HFFc6 (cell line): Measurements from ENCODE around the gene MUC22. TPM values are rescaled to one million over a fixed set of nuclear protein-coding genes. Genes with fewer than 3 reads are reported as not detected.

Source experiments
- DNase-seq: peaks from one replicate; pipeline ENCODE4 v3.0.0-alpha.2; 2018
- H3K27ac Mint-ChIP-seq: 2 replicates; pipeline ENCODE4 v1.8.0; 2020; ENCODE audit warnings: mild to moderate bottlenecking, mixed read lengths
- H3K27me3 Mint-ChIP-seq: 2 replicates; pipeline ENCODE4 v1.8.0; 2021; ENCODE audit warnings: mild to moderate bottlenecking, moderate library complexity, mixed read lengths; ENCODE audit not compliant: insufficient read depth
- H3K36me3 Mint-ChIP-seq: 2 replicates; pipeline ENCODE4 v1.8.0; 2021; ENCODE audit warnings: low read depth, mixed read lengths
- H3K4me1 Mint-ChIP-seq: 2 replicates; pipeline ENCODE4 v1.8.0; 2020; ENCODE audit warnings: low read depth, mixed read lengths
- H3K4me3 Mint-ChIP-seq: 2 replicates; pipeline ENCODE4 v1.8.0; 2020; ENCODE audit warnings: mild to moderate bottlenecking, moderate library complexity, mixed read lengths
- H3K9me3 Mint-ChIP-seq: 2 replicates; pipeline ENCODE4 v1.8.0; 2020; ENCODE audit warnings: mild to moderate bottlenecking, mixed read lengths
- total RNA-seq, 6 experiments: library from RNA; stranded (reverse); fragmentation: NEBNext Ultra II Directional; extraction: Animal tissue kit (Norgen Biotek cat#: 25700); gene quantifications; 2 replicates in 1 of 6; 3 replicates in 5 of 6; pipeline ENCODE4 v1.2.3, GENCODE V29; 2021
- TF ChIP-seq, protein P1 (sequence below): fragments of 200-600 bp; sonication (generic); IDR thresholded peaks from 2 replicates; pipeline ENCODE4 v1.5.0; 2021; ENCODE audit warnings: antibody characterized with exemption, mild to moderate bottlenecking

MUC22 gene
- total RNA-seq, 6 experiments from 2014 or later, result not detected

DNA sequence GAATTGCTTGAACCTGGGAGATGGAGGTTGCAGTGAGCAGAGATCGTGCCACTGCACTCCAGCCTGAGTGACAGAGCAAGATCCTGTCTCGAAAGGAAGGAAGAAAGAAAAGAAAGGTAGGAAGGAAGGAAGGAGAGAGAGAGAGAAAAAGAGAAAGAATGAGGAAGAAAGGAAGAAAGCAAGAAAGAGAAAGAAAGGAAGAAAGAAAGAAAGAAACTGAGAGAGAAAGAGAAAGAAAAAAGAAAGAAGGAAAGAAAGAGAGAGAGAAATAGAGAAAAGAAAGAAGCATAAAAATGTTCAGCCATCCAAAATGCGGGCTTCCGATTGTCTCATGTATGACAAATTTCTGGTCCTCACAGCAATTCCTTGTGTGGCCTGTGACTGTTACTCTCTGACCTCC, 22.8 kb downstream of the MUC22 start:
- TF ChIP-seq, protein P1, sequence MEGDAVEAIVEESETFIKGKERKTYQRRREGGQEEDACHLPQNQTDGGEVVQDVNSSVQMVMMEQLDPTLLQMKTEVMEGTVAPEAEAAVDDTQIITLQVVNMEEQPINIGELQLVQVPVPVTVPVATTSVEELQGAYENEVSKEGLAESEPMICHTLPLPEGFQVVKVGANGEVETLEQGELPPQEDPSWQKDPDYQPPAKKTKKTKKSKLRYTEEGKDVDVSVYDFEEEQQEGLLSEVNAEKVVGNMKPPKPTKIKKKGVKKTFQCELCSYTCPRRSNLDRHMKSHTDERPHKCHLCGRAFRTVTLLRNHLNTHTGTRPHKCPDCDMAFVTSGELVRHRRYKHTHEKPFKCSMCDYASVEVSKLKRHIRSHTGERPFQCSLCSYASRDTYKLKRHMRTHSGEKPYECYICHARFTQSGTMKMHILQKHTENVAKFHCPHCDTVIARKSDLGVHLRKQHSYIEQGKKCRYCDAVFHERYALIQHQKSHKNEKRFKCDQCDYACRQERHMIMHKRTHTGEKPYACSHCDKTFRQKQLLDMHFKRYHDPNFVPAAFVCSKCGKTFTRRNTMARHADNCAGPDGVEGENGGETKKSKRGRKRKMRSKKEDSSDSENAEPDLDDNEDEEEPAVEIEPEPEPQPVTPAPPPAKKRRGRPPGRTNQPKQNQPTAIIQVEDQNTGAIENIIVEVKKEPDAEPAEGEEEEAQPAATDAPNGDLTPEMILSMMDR, result no peak
- DNase-seq, result no peak
- H3K27me3 Mint-ChIP-seq, result peaks cover 32% of the 10 kb centered on the region
- no peaks in the 10 kb centered on the region for H3K36me3 Mint-ChIP-seq
- no peak overlapping the region for H3K27ac Mint-ChIP-seq
- no peak overlapping the region for H3K4me3 Mint-ChIP-seq
- peaks cover 17% of the 10 kb centered on the region for H3K4me1 Mint-ChIP-seq
- H3K9me3 Mint-ChIP-seq, result no peaks in the 10 kb centered on the region

DNA sequence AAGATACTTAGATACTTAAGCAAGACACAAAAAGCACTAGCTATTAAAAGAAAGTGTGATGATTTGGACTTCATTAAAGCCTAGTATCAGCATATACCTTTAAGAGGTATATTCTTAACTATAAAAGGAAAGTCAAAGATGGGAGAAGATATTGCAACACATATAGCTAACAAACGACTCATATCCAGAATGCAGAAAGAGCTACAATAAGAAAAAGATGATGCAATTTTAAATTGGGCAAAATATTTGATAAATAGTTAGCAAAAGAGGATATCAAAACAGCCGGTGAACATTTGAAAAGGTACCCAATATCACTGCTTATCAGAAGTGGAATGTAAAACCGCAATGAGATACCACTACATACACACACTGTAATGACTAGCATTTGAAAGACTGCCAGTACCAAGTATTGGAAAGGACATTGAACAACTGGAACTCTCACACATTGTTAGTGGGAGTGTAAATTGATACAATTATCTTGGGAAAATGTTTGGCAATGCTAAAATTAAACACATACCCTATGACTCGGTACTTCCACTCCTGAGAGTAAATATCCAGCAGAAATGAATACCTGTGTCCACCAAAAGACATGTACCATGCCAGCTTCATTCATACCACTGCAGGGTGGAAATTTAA, 25.7 kb downstream of the MUC22 start:
- Mint-ChIP-seq H3K36me3 (no peaks in the 10 kb centered on the region), H3K9me3 (no peaks in the 10 kb centered on the region), H3K4me3 (no peak overlapping the region), H3K4me1 (peaks cover 19% of the 10 kb centered on the region), H3K27ac (no peak overlapping the region), H3K27me3 (peaks cover 23% of the 10 kb centered on the region)
- DNase-seq, result no peak
- TF ChIP-seq, protein P1, result no peak

DNA sequence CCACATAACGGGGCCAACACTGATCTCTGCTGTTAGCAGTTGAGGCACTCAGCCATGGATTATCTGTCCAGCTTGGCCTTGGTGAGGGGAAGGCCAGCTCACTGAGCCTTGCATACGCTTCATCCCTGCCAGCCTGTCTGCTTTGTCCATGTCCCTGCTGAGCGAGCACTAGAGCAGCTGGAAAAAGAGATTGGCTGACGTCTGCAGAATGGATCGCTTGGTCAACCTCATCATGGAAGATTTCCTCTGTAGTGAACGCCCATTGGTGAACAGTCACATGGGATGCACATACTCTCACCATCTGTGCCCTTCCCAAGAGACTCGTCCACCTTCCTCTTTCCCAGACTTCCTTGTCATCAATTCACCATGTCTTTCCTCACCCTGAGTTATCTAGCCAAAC, 26.9 kb downstream of the MUC22 start:
- Mint-ChIP-seq H3K4me1 (peaks cover 19% of the 10 kb centered on the region), H3K9me3 (no peaks in the 10 kb centered on the region), H3K27ac (no peak overlapping the region), H3K4me3 (no peak overlapping the region), H3K36me3 (no peaks in the 10 kb centered on the region), H3K27me3 (peaks cover 21% of the 10 kb centered on the region)
- TF ChIP-seq, protein P1, result no peak
- DNase-seq, result no peak

DNA sequence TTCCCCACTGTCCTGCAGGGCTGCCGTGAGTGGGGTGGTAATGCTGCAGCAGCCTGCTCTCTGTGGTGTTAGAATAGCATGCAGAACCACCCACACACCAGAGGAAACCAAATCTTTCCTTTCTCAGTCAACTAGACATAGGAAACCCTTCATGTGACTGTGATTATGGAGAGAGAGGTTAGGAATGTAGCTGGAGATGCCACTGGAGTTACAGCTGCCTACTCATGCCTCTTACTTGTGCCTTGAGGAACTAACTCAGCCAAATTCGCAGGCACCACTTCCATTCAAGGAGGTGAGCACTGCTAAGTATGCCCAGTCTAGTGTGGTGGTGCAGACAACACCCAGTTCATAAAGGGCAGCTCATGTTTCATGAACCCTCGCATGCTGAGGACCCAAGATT, 27.4 kb downstream of the MUC22 start:
- TF ChIP-seq, protein P1, result no peak
- H3K27ac Mint-ChIP-seq, result no peak overlapping the region

DNA sequence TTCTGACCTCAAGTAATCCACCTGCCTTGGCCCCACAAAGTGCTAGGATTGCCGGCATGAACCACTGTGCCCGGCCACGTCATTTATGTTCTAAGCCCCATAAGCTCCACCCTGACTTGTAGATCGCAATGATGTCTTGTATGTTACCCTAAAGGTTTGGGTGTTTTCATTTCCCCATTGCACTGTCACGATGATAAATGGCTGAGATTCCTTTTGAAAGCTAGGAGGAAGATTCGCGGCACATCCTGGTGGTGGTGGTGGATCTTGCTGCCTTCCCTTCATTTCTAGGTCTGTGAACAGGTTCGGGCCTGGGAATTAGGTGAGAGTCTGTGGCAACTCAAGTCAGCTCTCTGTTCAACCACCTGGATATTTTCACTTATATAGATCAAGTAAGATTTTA, 28.3 kb downstream of the MUC22 start:
- no peak overlapping the region for H3K27ac Mint-ChIP-seq
- no peaks in the 10 kb centered on the region for H3K36me3 Mint-ChIP-seq
- no peak overlapping the region for H3K4me3 Mint-ChIP-seq
- DNase-seq, result no peak
- peaks cover 19% of the 10 kb centered on the region for H3K4me1 Mint-ChIP-seq
- H3K27me3 Mint-ChIP-seq, result peaks cover 27% of the 10 kb centered on the region
- H3K9me3 Mint-ChIP-seq, result no peaks in the 10 kb centered on the region
- TF ChIP-seq, protein P1, result no peak

More for the DNA sequence above, 27.4 kb downstream of the MUC22 start:
- Mint-ChIP-seq H3K9me3 (no peaks in the 10 kb centered on the region), H3K4me3 (no peak overlapping the region), H3K4me1 (peaks cover 19% of the 10 kb centered on the region), H3K27me3 (peaks cover 21% of the 10 kb centered on the region), H3K36me3 (no peaks in the 10 kb centered on the region)
- peak; percentile 58 for DNase-seq
